ENCODE measurements around the gene RAPGEF3.

DNA sequence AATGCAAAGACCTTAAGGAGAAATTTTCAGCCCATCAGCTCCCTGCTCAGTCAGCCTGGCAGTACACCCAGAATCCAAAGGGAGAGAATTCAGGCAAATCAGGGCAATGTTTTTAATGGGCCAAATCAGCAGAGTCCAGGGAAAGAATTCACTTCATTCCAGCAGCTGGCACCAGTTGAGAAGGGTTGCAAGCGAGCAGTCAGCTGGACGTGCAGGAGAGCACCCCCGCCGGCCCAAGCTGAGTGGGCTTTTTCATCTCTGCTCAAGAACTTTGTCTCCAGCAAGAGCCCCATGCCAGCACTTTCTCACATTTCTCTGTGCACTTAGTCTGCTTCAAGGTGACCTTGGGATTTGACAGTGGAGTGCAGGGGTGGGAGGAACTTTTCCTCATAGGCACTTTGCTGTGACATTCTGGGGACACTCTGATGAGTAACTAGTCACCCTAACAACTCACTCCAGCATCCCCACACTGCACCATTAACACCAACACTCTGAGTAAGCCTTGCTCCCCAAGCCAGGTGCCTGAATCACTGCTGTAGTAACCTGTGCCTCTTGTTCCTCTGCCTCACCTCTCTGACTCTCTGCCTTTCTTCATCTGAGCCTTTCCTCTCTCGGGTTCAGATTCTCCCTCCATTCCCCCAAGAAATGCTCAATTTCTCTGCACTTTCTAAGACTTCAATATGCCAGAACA, 35.6 kb downstream of the RAPGEF3 start:
- TF ChIP-seq CTCF (conservative IDR thresholded peaks at IDR 0.05 in 1 of 2, IDR thresholded peaks at IDR 0.05 in 1 of 2; ENCODE audit: extremely low read depth in 1 of 2, insufficient read depth in 1 of 2, low read depth in 1 of 2, low read length in 2 of 2), result no peak
- TF ChIP-seq EZH2 (IDR thresholded peaks at IDR 0.05; ENCODE audit: borderline replicate concordance, low read length), result no peak
